ENCODE data around the gene UGT1A3. TPM values are rescaled to one million over a fixed set of nuclear protein-coding genes. Genes with fewer than 3 reads are reported as not detected.
"Not testable (repeated sequence)": the region's sequence is repeated elsewhere in the genome, so short reads cannot be mapped to it uniquely, and the experiment has no call there.

Gene UGT1A3
- total and polyA plus RNA-seq, 2 experiments from 2014 or later: not detected

DNA sequence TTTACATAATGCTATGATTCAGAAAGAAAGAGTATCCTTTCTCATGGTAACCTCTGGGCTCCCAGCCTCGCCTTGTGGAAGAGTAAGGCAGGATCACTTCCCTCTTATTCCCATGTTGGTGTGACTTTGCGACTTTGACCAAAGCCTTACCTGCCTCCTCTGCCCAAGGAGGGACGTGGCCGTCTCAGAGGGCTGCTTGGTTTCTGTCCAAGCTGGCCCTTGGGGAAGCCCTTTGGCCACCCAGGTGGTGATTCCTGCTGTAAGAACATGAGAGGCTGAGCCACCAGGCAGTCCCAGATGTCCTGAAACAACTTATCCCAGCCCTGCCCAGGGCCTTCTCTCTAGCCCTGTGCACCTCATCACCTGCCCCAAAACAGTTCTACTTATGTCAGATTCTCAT lies 30.1 kb upstream of the UGT1A3 start:
- Histone ChIP-seq H3K27ac (no peak overlapping the region), H3K36me3 (ENCODE audit: low read depth) (no peaks in the 10 kb centered on the region), H3K9me3 (ENCODE audit: low read depth) (no peaks in the 10 kb centered on the region), H3K9ac (no peak overlapping the region), H3K79me2 (ENCODE audit: insufficient read depth) (no peaks in the 10 kb centered on the region), H4K20me1 (ENCODE audit: insufficient read depth) (no peaks in the 10 kb centered on the region), H3K4me1 (ENCODE audit: insufficient read depth) (no peaks in the 10 kb centered on the region), H3K4me3 (no peak overlapping the region), H3F3A (ENCODE audit: insufficient read depth) (no peaks in the 10 kb centered on the region), H3K9me2 (ENCODE audit: insufficient read depth) (no peaks in the 10 kb centered on the region), H3K27me3 (replicated peaks; ENCODE audit: insufficient read depth) (peaks cover 12% of the 10 kb centered on the region; the same call in 1 of the 2 replicates), H3K4me2 (ENCODE audit: unreplicated experiment) (no peak overlapping the region), H2AFZ (no peak overlapping the region)
- DNase-seq: no peak
- TF ChIP-seq EZH2phosphoT487 (IDR thresholded peaks at IDR 0.05; ENCODE audit: insufficient read depth, low read depth) (no peak), EZH2 (IDR thresholded peaks at IDR 0.05; ENCODE audit: insufficient read depth, poor library complexity, severe bottlenecking) (no peak)
- in situ Hi-C loops (cut with MboI): no loop called here
- 37 to 42% methylated on average over 4 of the region's 4 CpGs for WGBS, 2 experiments (ENCODE audit: low coverage in 1 of 2, low lambda C conversion rate in 2 of 2, missing lambda C conversion rate in 2 of 2)

- Histone ChIP-seq H3K27me3 (replicated peaks; ENCODE audit: insufficient read depth) (peaks cover 12% of the 10 kb centered on the region; the same call in 1 of the 2 replicates), H3K4me1 (ENCODE audit: insufficient read depth) (no peaks in the 10 kb centered on the region), H2AFZ (no peak overlapping the region), H3K9me2 (ENCODE audit: insufficient read depth) (no peaks in the 10 kb centered on the region), H4K20me1 (ENCODE audit: insufficient read depth) (no peaks in the 10 kb centered on the region), H3K27ac (peak overlapping the region; percentile 61), H3K4me3 (no peak overlapping the region), H3K79me2 (ENCODE audit: insufficient read depth) (no peaks in the 10 kb centered on the region), H3K4me2 (ENCODE audit: unreplicated experiment) (no peak overlapping the region), H3K36me3 (ENCODE audit: low read depth) (no peaks in the 10 kb centered on the region), H3K9ac (no peak overlapping the region), H3F3A (ENCODE audit: insufficient read depth) (no peaks in the 10 kb centered on the region), H3K9me3 (ENCODE audit: low read depth) (no peaks in the 10 kb centered on the region)
- in situ Hi-C loops (cut with MboI): no loop called here
- 58 to 66% methylated on average over 8 of the region's 8 CpGs for WGBS, 2 experiments (ENCODE audit: low coverage in 1 of 2, low lambda C conversion rate in 2 of 2, missing lambda C conversion rate in 2 of 2)
- no peak for DNase-seq
- TF ChIP-seq EZH2phosphoT487 (IDR thresholded peaks at IDR 0.05; ENCODE audit: insufficient read depth, low read depth): no peak
- no peak for TF ChIP-seq EZH2 (IDR thresholded peaks at IDR 0.05; ENCODE audit: insufficient read depth, poor library complexity, severe bottlenecking)
Observed at GRCh38 chr2:233699424-233700027, 29.3 kb upstream of the UGT1A3 start.

DNA sequence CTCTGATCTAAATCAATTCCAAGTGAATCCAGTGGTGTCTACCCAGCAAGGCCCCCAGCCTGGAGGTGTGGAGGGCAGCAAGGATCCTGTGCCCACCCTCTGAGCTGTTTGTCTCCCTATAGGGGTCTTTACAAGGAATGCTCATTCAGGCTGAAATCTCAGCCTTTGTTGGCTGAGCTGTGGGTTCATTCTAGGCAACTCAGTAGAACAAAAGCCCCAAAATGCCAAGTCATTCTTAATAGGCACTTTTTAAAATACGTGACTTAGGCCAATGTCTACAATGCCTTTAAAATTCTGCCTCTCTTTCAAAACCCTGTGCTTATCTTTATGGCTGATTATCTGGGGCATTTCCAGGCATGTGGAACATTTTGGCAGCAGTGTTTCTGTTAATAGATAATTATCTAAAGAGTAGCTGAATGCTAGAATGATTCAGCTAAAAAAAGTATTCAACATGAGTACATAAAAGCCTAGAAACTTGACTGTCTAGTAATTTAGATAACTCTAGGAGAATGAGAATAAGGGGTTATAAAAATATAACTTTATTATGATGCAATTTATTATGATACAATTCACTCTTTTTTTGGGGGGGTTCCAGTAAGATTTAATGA lies 28.7 kb upstream of the UGT1A3 start:
- no peaks in the 10 kb centered on the region for H3K36me3 ChIP-seq (ENCODE audit: low read depth)
- WGBS, 2 experiments (ENCODE audit: low coverage in 1 of 2, low lambda C conversion rate in 2 of 2, missing lambda C conversion rate in 2 of 2): 14 to 37% methylated on average over 1 of the region's 1 CpG
- TF ChIP-seq EZH2phosphoT487 (IDR thresholded peaks at IDR 0.05; ENCODE audit: insufficient read depth, low read depth) (no peak), EZH2 (IDR thresholded peaks at IDR 0.05; ENCODE audit: insufficient read depth, poor library complexity, severe bottlenecking) (no peak)
- no peak overlapping the region for H2AFZ ChIP-seq
- peak; percentile 43 for DNase-seq
- H3K9me3 ChIP-seq (ENCODE audit: low read depth): no peaks in the 10 kb centered on the region
- peak overlapping the region; percentile 61 for H3K27ac ChIP-seq
- no peak overlapping the region for H3K9ac ChIP-seq
- in situ Hi-C loops (cut with MboI): no loop called here
- no peak overlapping the region for H3K4me3 ChIP-seq
- H3K27me3 ChIP-seq (replicated peaks; ENCODE audit: insufficient read depth): peaks cover 12% of the 10 kb centered on the region; the same call in 1 of the 2 replicates
- H3K4me1 ChIP-seq (ENCODE audit: insufficient read depth): no peaks in the 10 kb centered on the region
- no peaks in the 10 kb centered on the region for H4K20me1 ChIP-seq (ENCODE audit: insufficient read depth)
- H3K79me2 ChIP-seq (ENCODE audit: insufficient read depth): no peaks in the 10 kb centered on the region
- no peaks in the 10 kb centered on the region for H3F3A ChIP-seq (ENCODE audit: insufficient read depth)
- H3K4me2 ChIP-seq (ENCODE audit: unreplicated experiment): no peak overlapping the region
- no peaks in the 10 kb centered on the region for H3K9me2 ChIP-seq (ENCODE audit: insufficient read depth)

GRCh38 chr2:233700842-233701241 lies 28.0 kb upstream of the UGT1A3 start:
- H3K9ac ChIP-seq; H3K9me2 ChIP-seq (ENCODE audit: insufficient read depth); H3K36me3 ChIP-seq (ENCODE audit: low read depth); in situ Hi-C loops (cut with MboI); H4K20me1 ChIP-seq (ENCODE audit: insufficient read depth); H2AFZ ChIP-seq; H3K27ac ChIP-seq; H3K4me2 ChIP-seq (ENCODE audit: unreplicated experiment); H3F3A ChIP-seq (ENCODE audit: insufficient read depth); H3K4me3 ChIP-seq; H3K9me3 ChIP-seq (ENCODE audit: low read depth); H3K79me2 ChIP-seq (ENCODE audit: insufficient read depth); H3K4me1 ChIP-seq (ENCODE audit: insufficient read depth); DNase-seq: not testable (repeated sequence)
- peaks cover 12% of the 10 kb centered on the region; the same call in 1 of the 2 replicates for H3K27me3 ChIP-seq (replicated peaks; ENCODE audit: insufficient read depth)
- 70 to 72% methylated on average over 5 of the region's 5 CpGs for WGBS, 2 experiments (ENCODE audit: low coverage in 1 of 2, low lambda C conversion rate in 2 of 2, missing lambda C conversion rate in 2 of 2)
